ENCODE data around the gene OR4K5. TPM values are rescaled to one million over a fixed set of nuclear protein-coding genes. Genes with fewer than 3 reads are reported as not detected.

Gene OR4K5
- total RNA-seq, 1 donor from 2014 or later: not detected

Other genes with a start within 250 kb of the OR4K5 start
- gene OR11H2, start 206.7 kb upstream of the OR4K5 start, total RNA-seq: not detected in 2 replicates
- gene OR4Q3, start 177.0 kb upstream of the OR4K5 start, total RNA-seq: not detected in 2 replicates
- not detected in 2 replicates for gene OR4M1, start 147.1 kb upstream of the OR4K5 start, total RNA-seq
- not detected in 2 replicates for gene OR4N2, start 116.8 kb upstream of the OR4K5 start, total RNA-seq
- not detected in 2 replicates for gene OR4K2, start 45.5 kb upstream of the OR4K5 start, total RNA-seq
- gene OR4K1, start 10.3 kb downstream of the OR4K5 start, total RNA-seq: not detected in 2 replicates
- gene OR4K15, start 55.0 kb downstream of the OR4K5 start, total RNA-seq: not detected in 2 replicates
- not detected in 2 replicates for gene OR4Q2, start 81.6 kb downstream of the OR4K5 start, total RNA-seq
- not detected in 2 replicates for gene OR4K14, start 98.7 kb downstream of the OR4K5 start, total RNA-seq
- gene OR4K13, start 115.4 kb downstream of the OR4K5 start, total RNA-seq: not detected in 2 replicates
- not detected in 2 replicates for gene OR4L1, start 139.4 kb downstream of the OR4K5 start, total RNA-seq
- gene OR4K17, start 190.1 kb downstream of the OR4K5 start, total RNA-seq: not detected in 2 replicates
- gene OR4N5, start 218.2 kb downstream of the OR4K5 start, total RNA-seq: not detected in 2 replicates